ENCODE data around the gene CUX1.
"Not testable (repeated sequence)": the region's sequence is repeated elsewhere in the genome, so short reads cannot be mapped to it uniquely, and the experiment has no call there.

- TF ChIP-seq EZH2 (IDR thresholded peaks at IDR 0.05; ENCODE audit: low read length, unreplicated experiment); EZH2phosphoT487 (IDR thresholded peaks at IDR 0.05; ENCODE audit: borderline replicate concordance, low read length): not testable (repeated sequence)
- TF ChIP-seq, protein P1, sequence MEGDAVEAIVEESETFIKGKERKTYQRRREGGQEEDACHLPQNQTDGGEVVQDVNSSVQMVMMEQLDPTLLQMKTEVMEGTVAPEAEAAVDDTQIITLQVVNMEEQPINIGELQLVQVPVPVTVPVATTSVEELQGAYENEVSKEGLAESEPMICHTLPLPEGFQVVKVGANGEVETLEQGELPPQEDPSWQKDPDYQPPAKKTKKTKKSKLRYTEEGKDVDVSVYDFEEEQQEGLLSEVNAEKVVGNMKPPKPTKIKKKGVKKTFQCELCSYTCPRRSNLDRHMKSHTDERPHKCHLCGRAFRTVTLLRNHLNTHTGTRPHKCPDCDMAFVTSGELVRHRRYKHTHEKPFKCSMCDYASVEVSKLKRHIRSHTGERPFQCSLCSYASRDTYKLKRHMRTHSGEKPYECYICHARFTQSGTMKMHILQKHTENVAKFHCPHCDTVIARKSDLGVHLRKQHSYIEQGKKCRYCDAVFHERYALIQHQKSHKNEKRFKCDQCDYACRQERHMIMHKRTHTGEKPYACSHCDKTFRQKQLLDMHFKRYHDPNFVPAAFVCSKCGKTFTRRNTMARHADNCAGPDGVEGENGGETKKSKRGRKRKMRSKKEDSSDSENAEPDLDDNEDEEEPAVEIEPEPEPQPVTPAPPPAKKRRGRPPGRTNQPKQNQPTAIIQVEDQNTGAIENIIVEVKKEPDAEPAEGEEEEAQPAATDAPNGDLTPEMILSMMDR (conservative IDR thresholded peaks at IDR 0.05; ENCODE audit: low read depth, low read length) = not testable (repeated sequence)
These were observed 31.9 kb downstream of the CUX1 start for GRCh38 chr7:101849314-101849713.
